Ovary (tissue), 3 donors: ENCODE measurements around the gene POC1B.

ENCODE experiments used
- POLR2A ChIP-seq: fragments of 450-650 bp; IDR thresholded peaks from one replicate; pipeline ENCODE4 v1.6.1; 2017; ENCODE audit warnings: antibody characterized with exemption, mild to moderate bottlenecking, moderate library complexity
- TF ChIP-seq, protein P1 (sequence below), 3 donors: fragments of 450-650 bp in 2 of 3; fragments of 200-600 bp in 1 of 3; IDR thresholded peaks; one replicate each; pipeline versions ENCODE4 v1.5.1 to v1.8.0; 2016 to 2022; ENCODE audit warnings: antibody characterized with exemption in 3 of 3, mild to moderate bottlenecking in 1 of 3
- donor health status: DM: no; HTN: no; CAD: no.

DNA sequence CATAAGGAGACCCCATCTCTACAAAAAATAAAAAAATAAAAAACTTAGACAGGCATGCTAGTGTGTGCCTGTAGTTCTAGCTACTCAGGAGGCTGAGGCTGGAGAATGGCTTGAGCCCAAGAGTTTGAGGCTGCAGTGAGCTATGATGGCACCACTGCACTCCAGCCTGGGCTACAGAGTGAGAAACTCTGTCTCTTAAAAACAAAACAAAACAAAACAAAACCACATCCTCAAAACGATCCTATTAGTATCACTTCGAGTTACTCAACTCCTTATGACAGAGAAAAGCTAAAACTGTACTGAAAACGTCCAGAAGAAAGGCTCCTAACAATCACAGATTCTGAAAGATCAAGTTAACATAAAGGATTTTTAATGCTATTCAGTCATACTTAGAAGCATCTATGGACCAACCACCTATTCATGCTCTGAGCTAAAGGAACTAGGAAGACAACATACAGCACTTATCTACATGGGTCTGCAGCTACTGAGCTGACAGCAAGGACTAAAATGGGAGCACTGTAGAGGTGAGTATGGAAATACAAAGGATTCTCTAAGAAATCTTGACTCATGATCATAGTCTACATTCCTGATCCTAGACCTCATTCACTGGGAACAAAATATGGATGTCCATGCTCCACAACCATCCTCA lies 98.2 kb downstream of the POC1B start:
- TF ChIP-seq POLR2A: no peak
- TF ChIP-seq, protein P1, sequence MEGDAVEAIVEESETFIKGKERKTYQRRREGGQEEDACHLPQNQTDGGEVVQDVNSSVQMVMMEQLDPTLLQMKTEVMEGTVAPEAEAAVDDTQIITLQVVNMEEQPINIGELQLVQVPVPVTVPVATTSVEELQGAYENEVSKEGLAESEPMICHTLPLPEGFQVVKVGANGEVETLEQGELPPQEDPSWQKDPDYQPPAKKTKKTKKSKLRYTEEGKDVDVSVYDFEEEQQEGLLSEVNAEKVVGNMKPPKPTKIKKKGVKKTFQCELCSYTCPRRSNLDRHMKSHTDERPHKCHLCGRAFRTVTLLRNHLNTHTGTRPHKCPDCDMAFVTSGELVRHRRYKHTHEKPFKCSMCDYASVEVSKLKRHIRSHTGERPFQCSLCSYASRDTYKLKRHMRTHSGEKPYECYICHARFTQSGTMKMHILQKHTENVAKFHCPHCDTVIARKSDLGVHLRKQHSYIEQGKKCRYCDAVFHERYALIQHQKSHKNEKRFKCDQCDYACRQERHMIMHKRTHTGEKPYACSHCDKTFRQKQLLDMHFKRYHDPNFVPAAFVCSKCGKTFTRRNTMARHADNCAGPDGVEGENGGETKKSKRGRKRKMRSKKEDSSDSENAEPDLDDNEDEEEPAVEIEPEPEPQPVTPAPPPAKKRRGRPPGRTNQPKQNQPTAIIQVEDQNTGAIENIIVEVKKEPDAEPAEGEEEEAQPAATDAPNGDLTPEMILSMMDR (IDR thresholded peaks at IDR 0.05): no peak
